ENCODE measurements around the gene PIAS1. TPM values are rescaled to one million over a fixed set of nuclear protein-coding genes. Genes with fewer than 3 reads are reported as not detected.
"Not testable (repeated sequence)": the region's sequence is repeated elsewhere in the genome, so short reads cannot be mapped to it uniquely, and the experiment has no call there.

PIAS1 gene
- 18.8 TPM for total RNA-seq

GRCh38 chr15:68053701-68054627, at the start of gene PIAS1:
TSS of gene PIAS1 (plus strand) at chr15:68054315. CDS start at chr15:68054327, 12 bp downstream.
- DNase-seq (ENCODE audit: low spot score in 2 of 2) = peak; percentile 94 to 95
- no peak for FAIRE-seq

DNA sequence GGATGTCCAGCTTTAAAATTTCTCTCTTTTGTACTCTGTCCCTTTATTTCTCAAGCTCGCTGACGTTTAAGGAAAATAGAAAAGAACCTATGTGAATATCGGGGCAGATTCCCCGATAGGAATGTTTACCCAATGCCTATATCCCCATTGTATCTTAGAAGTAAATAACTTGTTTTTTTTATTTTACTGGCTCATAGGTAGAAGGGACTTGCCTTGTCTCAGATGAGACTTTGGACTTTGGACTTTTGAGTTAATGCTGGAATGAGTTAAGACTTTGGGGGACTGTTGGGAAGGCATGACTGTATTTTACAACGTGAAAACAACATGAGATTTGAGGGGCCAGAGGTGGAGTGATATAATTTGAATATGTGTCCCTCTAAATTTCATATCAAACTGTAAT, 46.5 kb upstream of the PIAS1 start:
- DNase-seq (ENCODE audit: low spot score in 2 of 2); FAIRE-seq: not testable (repeated sequence)

DNA sequence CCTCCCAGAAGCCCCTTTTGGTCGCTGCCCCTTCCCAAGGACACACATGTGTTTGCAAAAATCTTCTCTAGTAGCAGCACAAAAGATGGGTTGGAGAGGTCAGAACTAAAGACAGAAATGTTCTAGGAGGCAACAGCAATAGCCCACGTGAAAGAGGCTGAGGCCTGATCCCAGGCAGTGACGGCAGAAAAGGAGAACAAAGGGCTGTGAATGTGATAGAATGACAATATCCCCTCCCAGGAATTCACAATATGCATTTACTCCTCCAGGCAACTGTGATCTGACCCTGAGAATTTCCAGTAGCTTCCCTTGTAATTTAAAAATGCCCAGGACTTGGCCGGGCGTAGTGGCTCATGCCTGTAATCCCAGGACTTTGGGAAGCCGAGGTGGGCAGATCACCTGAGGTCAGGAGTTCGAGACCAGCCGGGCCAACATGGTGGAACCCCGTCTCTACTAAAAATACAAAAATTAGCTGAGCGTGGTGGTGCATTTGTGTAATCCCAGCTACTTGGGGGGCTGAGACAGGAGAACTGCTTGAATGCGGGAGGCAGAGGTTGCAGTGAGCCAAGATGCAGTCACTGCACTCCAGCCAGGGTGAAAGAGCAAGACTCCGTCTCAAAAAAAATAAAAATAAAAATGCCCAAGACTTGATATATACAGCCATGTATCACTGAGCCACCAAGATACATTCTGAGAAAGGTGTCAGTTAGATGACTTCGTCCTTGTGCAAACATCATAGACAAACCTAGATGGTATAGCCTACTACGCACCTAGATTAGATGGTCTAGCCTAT, 43.6 kb upstream of the PIAS1 start:
- FAIRE-seq (no peak), DNase-seq (ENCODE audit: low spot score in 2 of 2) (no peak)

- no peak for FAIRE-seq
- DNase-seq (ENCODE audit: low spot score in 2 of 2) = no peak
Measured at GRCh38 chr15:68012911-68013310, 41.2 kb upstream of the PIAS1 start.

GRCh38 chr15:68014219-68014618, 39.9 kb upstream of the PIAS1 start:
- DNase-seq (ENCODE audit: low spot score in 2 of 2) (no peak), FAIRE-seq (no peak)

- FAIRE-seq = no peak
Measured at GRCh38 chr15:68015244-68015643, 38.9 kb upstream of the PIAS1 start.

DNA sequence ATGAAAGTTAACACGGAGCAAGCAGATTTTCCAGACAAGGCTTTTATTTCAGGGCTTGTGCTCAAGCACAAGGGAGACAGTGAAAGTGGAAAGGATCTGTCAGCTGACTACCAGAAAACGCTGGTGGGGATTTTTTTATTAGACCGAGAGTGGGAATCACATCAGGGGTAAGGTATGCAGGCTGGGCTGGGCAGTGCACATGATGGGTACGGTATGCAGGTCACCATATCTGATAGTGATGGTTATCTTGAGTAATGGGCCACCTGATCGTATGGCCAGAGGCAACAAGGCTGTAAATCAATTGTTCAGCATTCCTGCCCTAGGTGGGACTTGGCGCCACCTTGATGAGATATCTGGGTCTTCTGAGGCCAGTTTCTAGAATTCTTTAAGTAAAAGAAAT, 36.9 kb upstream of the PIAS1 start:
- no peak for FAIRE-seq

More at GRCh38 chr15:68015244-68015643, 38.9 kb upstream of the PIAS1 start:
- DNase-seq (ENCODE audit: low spot score in 2 of 2) = no peak

DNA sequence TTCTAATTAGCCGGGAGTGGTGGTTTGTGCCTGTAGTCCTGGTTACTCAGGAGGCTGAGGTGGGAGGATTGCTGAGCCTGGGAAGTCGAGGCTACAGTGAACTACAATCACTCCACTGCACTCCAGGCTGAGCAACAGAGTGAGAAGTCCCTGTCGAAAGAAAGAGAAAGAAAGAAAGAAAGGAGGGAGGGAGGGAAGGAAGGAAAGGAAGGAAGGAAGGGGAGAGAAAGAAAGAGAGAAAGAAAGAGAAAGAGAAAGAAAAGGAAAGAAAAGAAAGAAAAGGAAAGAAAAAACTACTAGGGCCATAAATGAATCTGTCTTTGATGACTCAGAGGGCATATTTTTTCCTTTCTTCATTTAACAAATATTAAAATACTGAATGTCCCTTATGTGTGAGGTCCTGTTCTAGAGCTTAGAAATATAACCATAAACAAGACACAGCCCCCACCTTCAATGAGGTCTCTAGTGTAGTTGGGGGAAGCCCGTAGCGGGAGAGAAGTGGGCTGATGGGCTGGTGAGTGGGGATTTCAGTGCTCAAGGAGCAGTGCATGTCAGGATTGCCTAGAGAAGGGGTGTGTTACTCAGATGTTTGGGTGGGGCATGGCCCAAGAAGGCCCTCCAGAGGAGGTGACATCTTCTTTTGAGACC, 35.2 kb upstream of the PIAS1 start:
- FAIRE-seq = no peak

More for the DNA sequence above, 36.9 kb upstream of the PIAS1 start:
- no peak for DNase-seq (ENCODE audit: low spot score in 2 of 2)

GRCh38 chr15:68019814-68020525, 34.1 kb upstream of the PIAS1 start:
- FAIRE-seq (no peak), DNase-seq (ENCODE audit: low spot score in 2 of 2) (no peak)

More for the DNA sequence above, 35.2 kb upstream of the PIAS1 start:
- no peak for DNase-seq (ENCODE audit: low spot score in 2 of 2)

DNA sequence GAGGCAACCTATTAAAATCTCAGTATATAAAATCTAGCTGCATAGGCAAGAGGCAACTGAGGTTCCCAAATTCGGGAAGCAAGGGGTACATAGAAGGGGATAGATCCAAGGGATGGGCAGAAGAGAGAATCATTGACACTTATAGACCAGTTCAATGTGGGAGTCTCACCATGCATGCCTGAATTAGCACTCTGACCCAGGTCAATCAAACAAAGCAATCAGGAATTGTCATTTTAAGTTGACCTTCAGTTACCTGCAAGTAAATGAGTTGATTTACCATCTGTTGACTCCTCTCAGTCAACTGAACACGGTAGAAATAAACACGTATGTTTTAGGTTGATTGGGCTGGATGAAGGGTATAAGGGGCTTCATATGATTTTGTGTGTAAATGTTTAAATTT, 33.4 kb upstream of the PIAS1 start:
- FAIRE-seq = no peak
- DNase-seq (ENCODE audit: low spot score in 2 of 2) = no peak

GRCh38 chr15:68022061-68022460, 32.1 kb upstream of the PIAS1 start:
- FAIRE-seq = no peak
- DNase-seq (ENCODE audit: low spot score in 2 of 2) = no peak

- FAIRE-seq = no peak
- no peak for DNase-seq (ENCODE audit: low spot score in 2 of 2)
Measured at GRCh38 chr15:68023307-68024101, 30.6 kb upstream of the PIAS1 start.

- FAIRE-seq = no peak
Measured at GRCh38 chr15:68025835-68026424, 28.2 kb upstream of the PIAS1 start.

DNA sequence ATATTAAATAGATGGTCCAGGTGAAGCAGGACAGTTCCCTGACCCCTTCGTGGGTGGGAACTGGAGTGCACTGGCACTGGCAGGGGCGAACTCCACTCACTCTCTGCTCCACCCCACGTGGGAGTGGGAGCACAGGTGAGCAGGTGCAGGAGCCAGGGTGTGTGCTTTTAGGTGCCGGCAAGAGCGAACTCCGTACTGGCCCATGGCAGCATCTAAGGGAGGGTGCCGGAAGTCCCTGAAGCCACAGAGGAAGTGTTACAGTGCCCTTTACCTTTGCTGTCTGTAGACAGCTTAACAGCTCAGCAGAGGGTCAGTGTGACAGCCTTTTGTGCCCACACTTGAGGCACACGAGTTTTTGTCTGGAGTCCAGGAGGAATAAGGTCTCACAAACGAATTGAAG, 26.7 kb upstream of the PIAS1 start:
- DNase-seq (ENCODE audit: low spot score in 2 of 2) (no peak), FAIRE-seq (no peak)

More at GRCh38 chr15:68025835-68026424, 28.2 kb upstream of the PIAS1 start:
- no peak for DNase-seq (ENCODE audit: low spot score in 2 of 2)

DNA sequence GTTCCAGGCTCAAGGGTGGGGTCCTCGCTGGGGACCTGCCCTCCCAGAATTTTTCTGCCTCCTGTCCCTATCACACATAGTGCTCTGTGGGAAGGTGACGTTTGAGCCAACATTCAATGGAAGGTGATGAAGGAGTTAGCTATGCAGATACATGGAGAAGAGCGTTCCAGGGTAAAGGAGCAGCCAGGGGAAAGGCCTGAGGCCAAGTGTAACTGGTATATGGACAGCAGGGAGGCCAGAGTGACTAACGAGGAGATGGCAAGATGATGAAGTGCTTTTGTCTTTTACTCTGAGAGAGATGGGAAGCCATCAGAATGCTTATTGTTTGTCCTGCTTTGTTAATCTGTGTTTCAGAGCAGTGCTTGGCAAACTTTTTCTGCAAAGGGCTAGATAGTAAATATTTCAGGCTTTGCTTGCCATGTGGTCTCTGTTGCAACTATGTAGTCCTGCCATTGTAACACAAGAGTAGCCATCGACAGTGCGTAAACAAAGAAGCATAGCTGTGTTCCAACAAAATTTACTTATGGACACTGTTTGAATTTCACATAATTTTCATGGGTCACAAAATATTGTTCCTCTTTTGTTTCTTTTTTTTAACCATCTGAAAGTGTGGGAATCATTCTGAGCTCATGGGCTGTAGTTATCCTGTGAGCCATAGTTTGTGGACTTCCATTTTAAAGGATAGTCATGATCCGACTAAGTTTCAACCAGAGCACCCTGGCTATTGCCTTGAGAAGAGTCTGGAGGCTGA, 25.8 kb upstream of the PIAS1 start:
- FAIRE-seq (no peak), DNase-seq (ENCODE audit: low spot score in 2 of 2) (no peak)

DNA sequence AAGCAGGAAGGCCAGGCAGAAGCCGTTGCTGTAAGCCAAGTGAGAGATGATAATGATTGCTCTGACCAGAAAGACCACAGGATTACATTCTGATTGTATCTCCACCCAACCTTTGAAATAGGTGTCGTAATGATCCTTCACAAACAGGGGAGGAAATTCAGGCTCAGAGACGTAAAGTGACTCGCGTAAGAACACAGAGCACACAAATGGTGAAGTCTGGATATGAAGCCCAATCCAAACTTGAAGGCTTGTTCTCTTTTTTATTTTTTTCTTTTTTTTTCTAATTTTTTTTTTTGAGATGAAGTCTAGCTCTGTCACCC, 25.3 kb upstream of the PIAS1 start:
- FAIRE-seq = no peak
- no peak for DNase-seq (ENCODE audit: low spot score in 2 of 2)

- FAIRE-seq = no peak
- DNase-seq (ENCODE audit: low spot score in 2 of 2) = no peak
Measured at GRCh38 chr15:68029959-68030358, 24.2 kb upstream of the PIAS1 start.

DNA sequence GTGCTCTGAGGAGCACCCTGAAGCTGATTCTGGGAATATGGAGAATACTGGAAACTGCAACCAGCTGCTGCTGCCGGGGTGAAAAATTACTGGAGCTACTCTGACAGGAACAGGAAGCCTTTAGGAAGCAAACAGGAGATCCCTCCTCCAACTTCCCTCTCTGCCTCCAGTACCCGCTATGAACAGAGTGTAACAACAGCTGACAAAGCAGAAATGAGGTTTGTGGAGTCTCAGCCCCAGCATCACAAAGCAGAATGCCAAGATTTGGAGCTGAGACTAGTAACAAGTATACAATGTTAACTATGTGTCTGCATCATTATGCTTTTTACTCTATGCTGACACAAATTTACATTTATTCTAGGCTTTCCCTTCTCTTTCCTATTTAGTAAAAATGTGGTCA, 22.7 kb upstream of the PIAS1 start:
- FAIRE-seq (no peak), DNase-seq (ENCODE audit: low spot score in 2 of 2) (no peak)
